Loucy (cell line): ENCODE measurements around the gene BANF2.

ENCODE experiments used
- H2AFZ ChIP-seq: fragments of 200-600 bp; sonication (generic); 2 replicates; pipeline ENCODE4 v1.6.0; 2016; ENCODE audit warnings: antibody characterized with exemption, mild to moderate bottlenecking, low read length, moderate library complexity
- H3F3A ChIP-seq: fragments of 200-600 bp; 2 replicates; pipeline ENCODE4 v1.6.0; 2016; ENCODE audit warnings: antibody characterized with exemption, low read depth, mild to moderate bottlenecking
- H3K27me3 ChIP-seq: fragments of 200-600 bp; sonication (generic); 2 replicates; pipeline ENCODE4 v1.6.1; 2014; ENCODE audit warnings: low read length, mild to moderate bottlenecking; ENCODE audit not compliant: insufficient read depth, poor library complexity, severe bottlenecking
- H3K36me3 ChIP-seq: fragments of 200-600 bp; sonication (generic); 2 replicates; pipeline ENCODE4 v1.6.1; 2016; ENCODE audit warnings: low read length; ENCODE audit not compliant: insufficient read depth
- H3K4me1 ChIP-seq: fragments of 200-600 bp; sonication (generic); 2 replicates; pipeline ENCODE4 v1.5.1; 2014; ENCODE audit warnings: low read length, mild to moderate bottlenecking; ENCODE audit not compliant: insufficient read depth, poor library complexity, severe bottlenecking
- H3K4me2 ChIP-seq: fragments of 200-600 bp; sonication (generic); 2 replicates; pipeline ENCODE4 v1.6.0; 2014; ENCODE audit warnings: antibody characterized with exemption, low read length, low read depth, mild to moderate bottlenecking; ENCODE audit not compliant: poor library complexity, severe bottlenecking
- H3K4me3 ChIP-seq: fragments of 200-600 bp; sonication (generic); 2 replicates; pipeline ENCODE4 v1.5.1; 2014; ENCODE audit warnings: low read length, mild to moderate bottlenecking, mixed read lengths; ENCODE audit not compliant: poor library complexity, severe bottlenecking
- H3K79me2 ChIP-seq: fragments of 200-600 bp; sonication (generic); 2 replicates; pipeline ENCODE4 v1.6.1; 2014; ENCODE audit warnings: low read length; ENCODE audit not compliant: insufficient read depth
- H3K9ac ChIP-seq: fragments of 200-600 bp; sonication (generic); 2 replicates; pipeline ENCODE4 v1.6.0; 2014; ENCODE audit warnings: mild to moderate bottlenecking, low read depth, low read length, moderate library complexity; ENCODE audit not compliant: poor library complexity, severe bottlenecking
- H3K9me2 ChIP-seq: fragments of 200-600 bp; sonication (generic); replicated peaks from 2 replicates; pipeline ENCODE4 v1.6.1; 2016; ENCODE audit warnings: low read depth, low read length, mixed read lengths
- H3K9me3 ChIP-seq: fragments of 200-600 bp; sonication (generic); 2 replicates; pipeline ENCODE4 v1.6.1; 2014; ENCODE audit warnings: mild to moderate bottlenecking, antibody characterized with exemption, low read length, low read depth; ENCODE audit not compliant: insufficient read depth
- H4K20me1 ChIP-seq: fragments of 200-600 bp; sonication (generic); 2 replicates; pipeline ENCODE4 v1.6.0; 2014; ENCODE audit warnings: antibody characterized with exemption, low read length, mild to moderate bottlenecking; ENCODE audit not compliant: insufficient read depth, poor library complexity, severe bottlenecking
- CTCF ChIP-seq: fragments of 200-600 bp; sonication (generic); conservative IDR thresholded peaks from 2 replicates; pipeline ENCODE4 v1.5.1; 2014; ENCODE audit warnings: mild to moderate bottlenecking, antibody characterized with exemption, low read length
- EZH2phosphoT487 ChIP-seq: fragments of 200-600 bp; IDR thresholded peaks from 2 replicates; pipeline ENCODE4 v1.6.1; 2018; ENCODE audit warnings: antibody characterized with exemption, mild to moderate bottlenecking, moderate library complexity, borderline replicate concordance

BANF2 gene

DNA sequence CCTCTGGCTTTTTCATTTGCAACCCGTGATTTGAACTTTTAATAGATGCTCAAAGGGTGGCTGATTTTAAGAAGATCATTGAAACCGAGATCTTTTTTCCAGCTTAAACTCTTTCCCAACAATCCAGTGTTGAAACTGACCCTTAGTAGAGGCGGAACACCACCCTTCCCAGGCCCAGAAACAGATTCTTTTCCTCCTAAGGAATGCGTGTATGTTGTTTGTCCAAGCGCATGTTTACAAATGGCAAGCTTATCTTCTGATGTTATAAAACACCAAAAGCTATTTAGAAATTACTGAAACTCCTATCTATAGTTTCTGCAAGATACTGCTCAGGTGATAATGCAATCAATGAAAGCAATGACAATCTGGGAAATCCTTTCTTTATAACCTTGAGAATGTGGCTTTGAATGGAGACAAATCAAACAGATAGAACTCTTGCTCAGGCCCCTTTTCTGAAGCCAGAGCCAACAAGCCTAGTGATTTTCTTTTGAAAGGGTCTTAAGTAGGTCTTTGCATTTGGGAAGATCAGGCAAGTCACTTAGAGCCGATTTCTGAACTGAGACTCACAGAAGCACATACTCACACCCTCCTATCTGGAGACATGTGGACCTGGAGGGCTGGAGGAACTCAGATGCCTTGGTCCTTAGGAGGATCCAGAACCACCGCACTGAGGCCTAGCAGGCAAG, 9.1 kb downstream of the BANF2 start:
- Histone ChIP-seq H3K27me3 (no peaks in the 10 kb centered on the region), H3K79me2 (no peaks in the 10 kb centered on the region), H3K4me1 (peaks cover 4% of the 10 kb centered on the region), H3K9me3 (no peaks in the 10 kb centered on the region), H3K9ac (no peak overlapping the region), H2AFZ (no peak overlapping the region), H4K20me1 (no peaks in the 10 kb centered on the region), H3K4me2 (no peak overlapping the region), H3K4me3 (no peak overlapping the region), H3K36me3 (no peaks in the 10 kb centered on the region), H3K9me2 (no peaks in the 10 kb centered on the region), H3F3A (no peaks in the 10 kb centered on the region)
- TF ChIP-seq EZH2phosphoT487 (no peak), CTCF (no peak)

DNA sequence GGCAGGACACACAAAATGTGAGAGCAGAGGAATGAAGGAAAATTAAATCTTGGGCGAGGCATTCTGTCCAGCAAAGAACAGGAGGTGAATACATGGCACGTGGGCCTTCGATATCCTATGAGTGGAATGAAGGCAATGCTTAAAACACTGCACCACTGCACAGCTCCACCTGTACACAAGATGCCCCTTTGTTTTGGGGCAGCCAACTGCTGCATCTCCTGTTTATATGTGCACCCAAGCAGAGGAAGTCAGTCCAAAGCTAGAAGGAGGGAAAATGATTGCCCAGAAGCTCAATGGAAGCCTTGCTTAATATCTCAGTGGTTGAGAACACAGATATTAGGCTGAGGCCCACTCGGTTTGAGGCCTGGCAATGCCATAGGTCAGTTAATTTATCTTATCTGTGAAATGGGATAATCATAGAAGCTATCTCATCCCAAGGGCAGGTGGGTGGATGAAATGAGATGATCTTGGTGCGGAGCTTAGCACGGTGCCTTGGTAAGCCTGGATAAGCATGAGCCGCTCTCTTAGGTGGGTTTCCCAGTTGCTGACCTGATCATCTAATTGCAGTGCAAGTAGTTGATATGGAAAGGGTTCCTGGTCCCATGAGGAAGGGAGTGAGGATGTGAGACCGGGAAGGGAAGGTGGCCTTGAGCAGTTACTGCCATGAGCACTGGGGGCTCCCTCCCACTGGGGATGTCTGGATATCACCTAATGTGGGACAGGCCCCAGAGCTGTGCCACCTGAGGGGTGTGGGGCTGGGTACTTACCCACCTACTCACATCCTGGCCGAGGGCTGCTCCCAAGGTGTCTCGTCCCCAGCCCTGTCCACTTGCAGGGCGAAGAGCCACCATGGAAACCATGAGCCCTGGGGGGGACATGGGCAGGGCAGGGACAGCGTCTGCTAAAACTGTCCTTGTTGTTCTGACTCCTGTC, 9.9 kb downstream of the BANF2 start:
- H3K27me3 ChIP-seq = no peaks in the 10 kb centered on the region
- H3F3A ChIP-seq = no peaks in the 10 kb centered on the region
- no peaks in the 10 kb centered on the region for H3K9me3 ChIP-seq
- no peak overlapping the region for H3K4me2 ChIP-seq
- no peaks in the 10 kb centered on the region for H4K20me1 ChIP-seq
- no peak overlapping the region for H2AFZ ChIP-seq
- H3K9ac ChIP-seq = no peak overlapping the region
- no peaks in the 10 kb centered on the region for H3K9me2 ChIP-seq
- H3K36me3 ChIP-seq = no peaks in the 10 kb centered on the region
- H3K4me3 ChIP-seq = no peak overlapping the region
- TF ChIP-seq EZH2phosphoT487 = no peak
- no peak for TF ChIP-seq CTCF
- H3K4me1 ChIP-seq = no peaks in the 10 kb centered on the region
- H3K79me2 ChIP-seq = no peaks in the 10 kb centered on the region

GRCh38 chr20:17710379-17711266, 10.9 kb downstream of the BANF2 start:
- H3K4me1 ChIP-seq = no peaks in the 10 kb centered on the region
- H3K9me3 ChIP-seq = no peaks in the 10 kb centered on the region
- H2AFZ ChIP-seq = no peak overlapping the region
- no peak overlapping the region for H3K4me3 ChIP-seq
- H4K20me1 ChIP-seq = no peaks in the 10 kb centered on the region
- H3K9ac ChIP-seq = no peak overlapping the region
- no peaks in the 10 kb centered on the region for H3K36me3 ChIP-seq
- H3K79me2 ChIP-seq = no peaks in the 10 kb centered on the region
- H3K9me2 ChIP-seq = no peaks in the 10 kb centered on the region
- H3F3A ChIP-seq = no peaks in the 10 kb centered on the region
- H3K4me2 ChIP-seq = no peak overlapping the region
- H3K27me3 ChIP-seq = no peaks in the 10 kb centered on the region
- no peak for TF ChIP-seq EZH2phosphoT487
- no peak for TF ChIP-seq CTCF
